CD4-positive, alpha-beta T cell treated with Interleukin-4 for 4 hours (primary cell): ENCODE results near the gene IQGAP2.
A peak's percentile ranks its signal among the peaks of the same experiment; 100 is the strongest.

Experiments used
- DNase-seq: peaks from one replicate; pipeline ENCODE4 v3.0.0-alpha.2; 2020

The IQGAP2 gene

DNA sequence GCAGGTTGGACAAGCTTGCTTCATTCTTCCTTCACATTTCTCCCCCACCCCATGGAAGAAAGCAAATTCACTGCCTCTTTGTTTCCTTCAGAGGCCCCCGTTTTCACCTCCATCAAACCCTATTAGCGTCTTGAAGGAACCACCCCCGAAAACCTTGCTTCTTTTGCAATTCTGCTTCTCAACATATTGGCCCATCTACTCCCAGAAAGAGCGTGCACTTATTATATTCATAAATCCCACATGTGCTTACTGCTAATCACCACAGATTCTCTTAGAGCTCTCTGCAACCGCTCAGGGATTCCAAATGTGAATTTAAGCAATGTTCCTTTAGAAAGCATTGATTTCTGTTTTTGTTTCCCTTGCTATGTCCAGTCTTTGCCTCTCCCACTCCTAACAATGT is 219.0 kb downstream of the IQGAP2 start:
- no peak for DNase-seq

DNA sequence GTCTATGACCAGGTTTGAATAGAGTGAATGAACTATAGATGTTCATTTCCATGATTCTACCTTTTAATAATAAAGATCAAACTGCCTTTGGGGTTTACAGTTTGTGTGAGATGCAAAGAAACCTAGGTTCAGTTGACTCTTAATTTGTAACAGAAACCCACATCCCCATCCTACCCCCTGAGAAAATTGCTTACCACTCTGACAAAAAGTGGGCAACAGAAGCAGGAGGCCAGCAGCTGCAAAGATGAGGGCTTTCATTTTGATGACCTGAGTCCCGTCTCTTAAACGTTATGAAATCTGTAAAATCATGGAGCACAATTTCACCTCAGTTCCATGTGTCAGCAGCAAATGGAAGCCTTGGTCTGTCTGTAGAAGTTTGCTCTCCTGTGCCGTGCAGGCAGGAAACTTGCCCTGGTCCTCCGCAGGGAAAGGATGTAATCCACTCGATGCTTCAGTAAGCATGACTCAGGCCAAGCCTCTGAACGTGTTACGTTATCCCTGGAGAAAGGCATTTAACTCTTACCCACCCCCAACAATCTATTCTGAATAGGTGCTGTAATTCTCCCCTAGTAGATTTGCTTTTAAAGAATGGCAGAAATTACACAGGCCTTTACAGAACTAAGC is 220.0 kb downstream of the IQGAP2 start, which contains the start of gene F2RL2:
Gene F2RL2 (minus strand): TSS at position 431 of the 624 bp plus-strand sequence. CDS start 173 bp downstream, at position 258.
- no peak for DNase-seq

DNA sequence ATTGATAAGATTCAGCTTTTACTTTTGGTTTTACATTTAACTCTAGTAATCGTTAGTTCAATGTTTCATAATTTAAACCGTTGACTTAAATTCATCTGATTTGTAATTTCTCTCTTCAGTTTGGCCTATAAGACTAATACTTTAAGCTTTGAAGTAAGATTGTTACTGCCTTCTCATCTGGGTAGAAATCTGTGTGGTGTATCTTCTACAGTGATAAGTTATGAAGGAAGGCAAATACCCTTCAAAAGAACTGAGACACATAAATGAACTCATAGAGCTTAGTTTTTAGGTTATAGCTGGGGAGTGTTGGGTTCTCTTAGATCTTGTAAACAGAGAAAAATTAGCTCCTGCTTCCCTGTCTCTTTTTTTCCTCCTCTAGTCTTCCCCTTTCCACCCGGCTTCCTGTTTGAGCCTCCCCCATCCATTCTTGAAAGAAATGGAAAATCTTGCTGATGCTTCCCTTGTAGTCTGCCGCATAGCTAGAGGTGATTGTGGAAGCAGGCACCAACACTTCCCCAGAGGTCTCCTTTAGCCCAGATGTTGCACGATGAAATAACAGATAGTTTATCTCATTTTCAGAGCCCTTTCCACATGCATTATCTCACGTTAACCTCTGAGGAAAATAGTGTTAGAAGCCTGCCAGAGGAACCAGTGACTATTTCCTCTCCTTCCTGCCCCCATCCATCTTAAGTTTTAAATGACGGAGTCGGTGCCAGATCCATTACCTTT is 222.2 kb downstream of the IQGAP2 start:
- no peak for DNase-seq

DNA sequence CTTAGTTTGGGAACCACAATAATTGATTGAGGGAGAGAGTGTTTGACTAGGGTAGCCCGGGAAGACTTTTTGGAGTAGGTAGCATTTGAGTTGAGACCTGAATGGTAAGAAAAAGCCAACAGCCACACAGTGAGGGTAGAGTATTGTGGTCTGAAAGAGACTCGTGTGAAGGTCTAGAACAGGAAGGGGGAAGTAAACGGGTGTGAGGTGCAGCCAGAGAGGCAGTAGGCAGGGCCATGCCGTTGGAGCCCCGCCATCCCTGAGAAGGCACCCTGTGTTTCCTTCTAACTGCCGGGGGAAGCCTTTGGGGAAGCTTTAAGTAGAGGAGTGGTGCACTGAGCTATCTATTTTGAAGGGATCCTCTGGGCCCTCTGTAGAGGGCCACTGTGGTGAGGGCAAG is 223.7 kb downstream of the IQGAP2 start:
- DNase-seq, result no peak

DNA sequence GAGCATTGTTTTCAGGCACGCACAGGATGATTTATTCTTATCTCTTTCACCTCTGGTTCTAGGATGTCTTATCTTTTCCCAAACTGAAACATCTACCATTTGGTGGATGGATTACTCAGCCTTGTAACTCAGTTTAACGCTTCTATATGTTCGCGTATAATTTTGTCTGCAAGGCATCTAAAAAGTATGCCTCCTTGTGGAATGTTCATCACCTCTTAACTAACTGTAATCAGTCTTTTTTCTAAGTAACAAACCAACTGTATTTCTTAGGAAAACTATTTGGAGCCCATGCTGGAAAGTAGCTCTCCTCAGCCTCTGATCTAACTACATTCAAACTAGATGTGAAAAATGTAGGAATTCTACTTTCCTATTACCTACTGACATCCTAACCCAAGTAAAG is 231.6 kb downstream of the IQGAP2 start:
- no peak for DNase-seq

DNA sequence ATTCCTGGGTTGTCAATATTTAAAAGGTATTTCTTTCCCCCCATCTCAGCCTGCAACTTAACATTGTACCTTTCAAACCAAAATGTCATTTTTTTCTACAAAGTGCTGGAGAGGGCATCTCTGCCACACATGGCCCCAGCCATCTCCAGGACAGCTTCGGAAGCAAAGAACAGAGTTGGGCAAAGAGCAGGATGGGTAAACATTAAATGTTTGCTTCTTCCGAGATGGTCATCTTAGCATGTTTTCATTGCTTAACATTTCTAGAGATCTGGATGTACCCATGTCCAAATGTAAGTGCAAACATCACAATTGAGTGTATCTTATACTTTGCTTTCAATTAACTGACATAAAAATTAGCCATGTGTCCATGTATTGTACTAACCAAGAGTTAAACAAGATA is 234.4 kb downstream of the IQGAP2 start:
- DNase-seq, result no peak

DNA sequence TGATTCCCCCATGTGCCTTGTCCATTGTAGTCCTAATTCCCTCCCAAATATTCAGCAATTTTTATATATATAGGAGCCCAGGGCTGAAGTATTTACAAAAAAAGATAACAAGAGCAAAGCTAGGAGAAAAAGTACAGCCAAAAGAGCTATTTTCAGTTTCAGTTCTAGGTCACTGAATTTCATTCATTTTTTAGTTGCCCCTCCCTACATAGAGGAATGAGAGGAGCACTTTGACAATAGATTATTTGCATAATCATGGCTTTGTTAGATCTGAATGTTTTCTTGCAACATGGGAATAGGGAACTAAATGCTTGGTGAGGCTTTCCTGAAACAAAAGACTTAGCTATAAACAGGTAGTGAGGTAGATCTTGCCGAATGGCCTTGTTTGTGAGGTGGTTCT is 235.4 kb downstream of the IQGAP2 start:
- DNase-seq, result no peak

DNA sequence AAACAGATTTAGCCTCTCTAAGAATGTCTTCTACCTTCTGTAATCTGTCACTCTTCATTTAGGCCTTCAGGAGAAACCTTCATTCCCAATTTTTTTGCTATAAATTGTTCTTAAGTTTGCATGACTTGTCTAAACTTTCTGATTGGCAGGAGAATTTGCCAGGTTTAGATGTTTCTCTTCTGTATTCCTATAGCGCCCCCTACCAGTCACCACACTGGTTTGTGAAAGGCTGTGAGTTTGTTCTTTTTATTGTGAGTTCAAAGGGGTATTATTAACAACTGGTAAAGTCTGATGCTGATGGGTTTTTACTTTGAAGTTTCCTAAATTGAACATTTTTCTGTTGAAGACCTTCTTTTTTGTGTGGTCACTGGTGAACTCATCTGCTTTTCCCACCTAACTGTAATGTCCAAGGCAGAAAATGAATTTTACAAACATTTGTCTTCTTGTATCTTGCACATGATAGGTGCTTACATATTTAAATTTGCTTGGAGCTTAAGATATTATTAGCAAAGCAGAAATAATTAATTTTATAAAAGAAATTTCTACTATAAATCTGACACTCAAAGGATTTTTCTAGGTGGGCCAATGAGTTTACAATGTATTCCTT is 238.5 kb downstream of the IQGAP2 start:
- DNase-seq, result peak; percentile 63

DNA sequence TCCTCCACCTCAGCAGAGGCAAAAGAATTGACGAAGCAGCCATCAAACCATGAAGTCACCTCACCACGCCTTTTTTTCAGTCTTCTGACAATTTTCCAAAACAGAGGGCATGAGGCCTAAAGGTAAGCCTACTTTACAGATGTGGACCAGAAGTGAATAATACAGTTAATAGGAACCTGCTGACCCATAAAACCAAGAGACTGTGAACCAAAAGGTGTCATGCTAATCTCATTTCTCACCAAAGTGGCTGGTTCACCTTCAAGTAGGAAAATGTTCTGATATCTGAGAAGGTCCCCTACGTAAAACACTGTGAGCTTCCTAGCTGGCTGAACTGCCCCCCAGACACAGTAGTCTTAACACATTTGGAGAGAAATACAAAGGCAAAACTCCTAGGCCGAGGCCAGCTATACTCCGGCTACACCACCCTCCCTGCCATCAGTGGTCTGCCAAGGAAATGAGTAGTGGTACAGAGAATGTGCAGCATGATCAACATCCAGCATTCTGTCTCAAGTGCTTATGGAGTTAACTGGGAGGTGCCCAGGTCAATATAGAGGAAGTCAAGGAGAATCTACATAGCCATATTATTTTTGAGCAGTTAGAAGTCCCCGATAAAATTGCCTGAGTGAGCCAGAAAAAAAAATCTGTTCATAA is 239.4 kb downstream of the IQGAP2 start:
- no peak for DNase-seq

DNA sequence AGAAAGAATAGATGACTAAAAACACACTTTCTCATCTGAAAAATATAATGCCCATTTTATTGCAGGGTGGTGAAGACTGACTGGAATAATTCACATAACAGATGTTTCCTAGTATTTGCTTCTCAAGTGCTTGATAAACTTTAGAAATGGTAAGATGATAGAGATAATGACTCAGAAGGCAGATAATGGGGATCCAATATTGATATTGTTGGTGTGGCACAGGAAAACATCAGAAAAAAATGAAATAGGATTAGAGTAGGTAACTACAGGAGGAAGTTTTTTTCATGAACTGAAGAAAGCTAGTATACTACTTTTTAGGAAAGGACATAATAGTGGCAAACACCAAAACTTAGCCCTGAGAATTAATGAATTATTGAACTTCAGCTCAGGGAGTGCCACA is 240.3 kb downstream of the IQGAP2 start:
- no peak for DNase-seq

DNA sequence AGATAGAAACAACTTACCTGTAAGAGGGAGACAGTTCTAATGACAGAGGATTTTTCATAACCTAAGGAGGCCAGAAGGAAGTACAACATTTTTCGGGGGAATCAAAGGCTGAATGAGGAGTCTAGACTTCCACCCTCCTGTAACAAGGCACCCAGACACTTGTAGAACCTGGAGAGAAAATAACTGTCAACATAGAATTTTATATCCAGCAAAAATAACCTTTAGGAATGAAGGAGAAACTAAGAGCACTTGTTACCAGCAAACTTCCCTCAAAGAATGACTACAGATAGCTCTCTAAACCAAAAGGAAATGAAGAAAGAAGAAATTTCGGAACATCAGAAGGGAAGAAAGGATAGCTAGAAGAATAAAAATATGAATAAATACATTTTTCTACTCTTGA is 246.1 kb downstream of the IQGAP2 start:
- no peak for DNase-seq

DNA sequence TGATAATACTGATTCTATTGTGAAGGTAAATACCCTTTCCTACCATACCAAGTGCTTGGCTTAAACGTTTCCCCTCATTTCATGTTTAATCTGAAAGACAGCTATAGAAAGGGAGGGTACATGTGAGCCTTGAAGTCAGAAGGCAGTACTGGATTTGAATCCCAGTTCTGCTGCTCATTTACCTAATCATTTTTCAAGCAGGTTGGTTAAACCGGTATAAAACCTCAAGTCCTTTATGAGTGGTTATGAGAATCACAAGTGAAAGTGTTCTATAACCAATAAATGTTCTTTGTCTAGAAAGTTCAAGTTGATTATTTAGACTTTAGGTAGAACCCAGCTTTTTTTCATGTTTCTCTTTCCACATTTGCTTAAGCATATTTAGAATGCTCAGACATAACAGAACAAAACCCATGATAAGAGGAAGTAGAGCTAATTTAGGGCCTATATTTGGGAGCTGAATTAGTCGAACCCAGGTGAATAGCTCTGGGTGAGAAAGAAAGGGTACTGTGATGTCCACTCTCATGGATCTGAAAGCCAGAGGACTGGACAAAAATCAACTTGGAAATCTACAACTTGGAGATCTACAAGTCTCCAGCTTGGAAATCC is 249.8 kb downstream of the IQGAP2 start:
- no peak for DNase-seq

DNA sequence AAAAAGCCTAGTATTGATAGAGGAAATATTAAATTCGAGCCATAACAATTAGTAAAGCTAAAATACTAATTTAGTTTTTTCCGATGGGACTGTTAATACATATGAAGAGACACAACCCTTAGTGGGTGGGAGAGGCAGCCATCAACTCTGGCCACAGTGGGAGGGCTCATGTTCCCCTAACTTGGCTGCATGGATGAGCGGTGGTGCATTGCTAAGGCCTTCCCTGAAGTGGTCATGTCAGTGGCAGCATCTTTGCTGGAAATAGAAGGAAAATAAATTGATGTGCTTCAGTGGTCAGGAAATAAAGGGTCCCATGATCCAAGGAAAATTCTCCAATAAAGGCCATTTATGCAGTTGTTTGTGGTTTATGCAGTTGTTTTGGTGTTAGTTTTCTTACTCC is 254.0 kb downstream of the IQGAP2 start:
- no peak for DNase-seq

DNA sequence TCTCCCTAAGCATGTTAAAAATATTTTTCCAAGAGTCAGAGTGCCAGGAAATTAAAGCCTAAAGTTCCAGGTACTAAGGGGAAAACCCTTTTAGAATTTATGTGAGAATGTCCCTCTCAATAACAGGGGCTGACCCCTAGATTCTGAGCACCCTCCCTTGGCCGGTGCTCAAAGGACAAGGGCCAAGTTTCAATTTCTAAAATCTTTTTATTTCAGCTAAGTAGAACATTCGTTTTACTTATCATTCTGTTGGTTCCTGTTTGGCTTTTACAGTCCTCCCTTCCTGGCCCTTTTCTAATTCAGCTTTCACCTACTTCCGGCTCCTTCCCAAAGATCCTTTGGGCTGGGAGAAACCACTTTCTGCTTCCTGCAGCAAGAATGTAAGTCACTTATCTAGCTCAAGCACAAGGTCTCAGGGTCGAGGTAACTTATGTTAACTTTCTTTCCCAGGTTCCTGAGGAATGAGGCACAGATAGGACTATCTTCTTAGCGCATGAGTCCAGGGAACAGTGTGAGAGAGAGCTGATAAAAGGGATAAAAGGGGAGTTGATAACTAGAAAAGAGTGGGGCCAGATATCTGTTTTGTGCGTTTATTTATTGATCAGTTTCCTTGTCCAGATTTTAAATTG is 254.7 kb downstream of the IQGAP2 start:
- no peak for DNase-seq

DNA sequence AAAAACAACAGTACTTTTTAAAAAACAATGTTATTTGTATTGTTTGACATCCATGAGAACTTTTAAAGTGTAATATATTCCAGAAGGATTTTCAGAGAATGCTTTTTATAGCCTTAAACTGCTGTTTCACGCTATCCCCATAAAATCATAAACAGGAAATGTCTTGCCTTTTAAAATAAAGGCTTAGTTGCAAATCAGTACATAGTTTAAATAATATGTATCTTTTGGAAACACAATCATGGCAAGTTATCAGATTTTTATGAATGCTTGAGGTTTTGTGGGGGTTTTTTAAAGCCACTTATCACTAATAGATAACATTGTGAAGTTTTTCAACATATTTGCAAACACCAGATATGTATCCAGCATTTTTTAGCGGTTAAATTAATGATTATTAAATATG is 257.3 kb downstream of the IQGAP2 start:
- DNase-seq, result no peak

DNA sequence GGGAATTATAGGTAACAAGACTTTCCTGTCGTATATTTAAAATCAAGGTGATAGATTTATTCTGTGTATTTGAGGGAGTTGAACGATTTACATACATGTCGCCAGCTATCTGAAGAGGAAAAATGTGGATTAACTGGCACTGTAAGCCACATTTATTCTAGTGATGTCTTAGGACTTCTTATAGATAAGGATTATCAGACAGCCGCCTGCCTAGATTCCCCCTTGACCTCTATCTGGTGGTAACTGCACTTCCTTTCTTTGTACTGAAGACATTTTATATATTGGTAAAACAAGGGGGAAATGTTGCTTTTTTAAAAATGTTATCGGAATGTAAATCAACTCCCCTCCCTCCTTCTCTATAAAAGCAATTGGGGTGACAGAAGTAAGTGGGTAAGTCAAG is 259.4 kb downstream of the IQGAP2 start:
- DNase-seq, result no peak

DNA sequence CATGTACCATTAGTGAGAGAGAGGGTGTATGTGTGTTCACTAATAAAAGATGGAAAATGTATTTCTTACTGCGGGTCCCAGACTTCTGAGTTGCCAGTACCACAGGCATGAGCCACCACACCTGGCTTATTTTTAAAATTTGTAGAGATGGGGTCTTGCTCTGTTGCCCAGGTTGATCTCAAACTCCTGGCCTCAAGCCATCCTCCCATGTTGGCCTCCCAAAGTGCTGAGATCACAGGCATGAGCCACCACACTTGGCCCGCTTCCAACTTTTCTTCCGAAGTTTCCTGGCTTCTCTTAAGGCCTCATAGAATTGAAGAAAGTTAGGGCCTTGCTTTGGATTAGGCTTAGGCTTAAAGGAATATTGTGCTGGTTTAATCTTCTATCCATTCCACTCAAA is 260.5 kb downstream of the IQGAP2 start:
- DNase-seq, result no peak

DNA sequence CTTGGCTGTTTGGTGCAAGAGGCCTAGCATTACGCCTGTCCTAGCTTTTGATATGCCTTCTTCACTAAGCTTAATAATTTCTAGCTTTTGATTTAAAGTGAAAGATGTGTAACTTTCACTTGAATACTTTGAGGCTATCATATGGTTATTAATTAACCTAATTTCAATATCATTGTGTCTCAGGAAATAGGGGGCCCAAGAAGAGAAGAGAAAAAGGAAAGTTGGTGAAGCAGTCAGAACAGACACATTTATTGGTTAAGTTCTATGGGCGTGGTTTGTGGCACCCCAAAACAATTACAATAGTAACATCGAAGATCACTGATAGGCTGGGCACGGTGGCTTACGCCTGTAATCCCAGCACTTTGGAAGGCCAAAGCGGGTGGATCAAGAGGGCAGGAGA is 261.0 kb downstream of the IQGAP2 start:
- DNase-seq, result no peak

DNA sequence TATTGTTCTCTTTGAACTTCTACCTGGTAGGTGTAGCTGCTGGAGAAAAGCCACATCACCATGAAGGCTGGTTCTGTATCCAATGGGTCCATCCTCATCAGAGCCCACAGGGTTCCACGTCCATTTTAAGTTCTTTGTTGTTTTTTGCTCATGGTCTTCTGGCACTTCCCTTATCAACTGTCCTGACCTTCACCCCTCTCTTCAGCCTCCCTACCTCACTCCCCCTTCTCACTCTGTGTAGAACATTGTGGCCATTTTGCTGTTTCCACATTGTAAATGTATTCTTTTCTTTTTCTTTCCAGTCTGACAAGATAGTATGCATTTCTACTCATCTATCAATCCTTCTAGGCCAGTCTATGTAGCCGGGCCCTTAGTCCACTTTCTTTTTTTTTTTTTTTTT is 264.4 kb downstream of the IQGAP2 start:
- no peak for DNase-seq

DNA sequence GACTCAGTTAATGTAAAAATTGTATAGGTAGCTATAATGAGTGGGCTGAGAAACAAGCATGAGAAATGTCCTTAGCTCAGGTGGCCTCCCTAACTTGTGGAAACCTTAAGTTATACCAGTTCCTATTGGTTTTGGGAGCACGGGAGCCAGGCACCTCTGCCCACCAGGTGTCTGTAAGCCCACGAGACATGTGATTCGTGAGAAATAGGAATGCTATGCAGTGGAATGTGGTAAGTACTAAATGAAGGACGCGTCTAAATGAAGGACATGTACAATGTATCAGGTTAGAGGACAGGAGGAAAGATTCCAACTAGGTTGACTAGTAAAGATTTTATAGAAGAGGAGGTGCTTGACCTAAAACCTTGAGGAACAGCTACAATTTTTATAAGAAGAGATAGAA is 266.2 kb downstream of the IQGAP2 start:
- no peak for DNase-seq

DNA sequence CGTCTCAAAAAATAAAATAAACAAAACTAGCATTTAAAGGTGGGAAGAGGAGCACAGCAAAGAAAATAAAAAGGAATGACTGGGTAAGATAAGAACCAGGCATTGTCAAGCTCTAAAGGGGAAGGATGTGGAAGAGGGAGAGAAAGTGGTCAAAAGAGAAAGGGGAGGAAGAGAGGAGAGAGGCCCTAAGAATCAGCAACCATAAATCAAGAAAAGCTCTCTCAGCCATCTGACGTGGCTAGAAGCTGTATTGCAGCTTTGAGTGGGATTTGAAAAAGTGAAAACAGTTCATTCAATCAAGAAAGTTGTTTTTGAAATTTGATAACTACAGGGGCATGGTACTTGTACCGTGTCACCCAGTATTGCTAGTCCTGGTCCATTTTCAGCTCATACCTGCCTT is 267.4 kb downstream of the IQGAP2 start:
- no peak for DNase-seq

DNA sequence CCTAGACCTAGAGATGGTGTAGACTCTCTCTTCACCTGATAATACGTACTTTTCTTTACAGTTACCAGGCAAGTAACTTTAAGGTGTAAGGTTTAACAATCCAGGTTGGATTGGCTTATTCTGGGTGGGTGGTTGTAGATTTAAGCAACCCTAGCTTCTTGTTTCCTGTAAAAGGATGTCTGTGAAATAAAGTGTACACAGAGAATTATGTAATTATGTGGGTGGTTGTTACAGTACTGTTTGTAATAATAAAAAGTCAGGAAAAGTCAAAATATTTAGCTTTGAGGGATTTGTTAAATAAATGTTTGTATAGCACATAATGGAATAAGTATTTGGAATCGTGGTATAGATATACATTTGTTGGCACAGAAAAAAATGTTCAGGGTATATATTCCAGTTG is 269.2 kb downstream of the IQGAP2 start:
- DNase-seq, result no peak

DNA sequence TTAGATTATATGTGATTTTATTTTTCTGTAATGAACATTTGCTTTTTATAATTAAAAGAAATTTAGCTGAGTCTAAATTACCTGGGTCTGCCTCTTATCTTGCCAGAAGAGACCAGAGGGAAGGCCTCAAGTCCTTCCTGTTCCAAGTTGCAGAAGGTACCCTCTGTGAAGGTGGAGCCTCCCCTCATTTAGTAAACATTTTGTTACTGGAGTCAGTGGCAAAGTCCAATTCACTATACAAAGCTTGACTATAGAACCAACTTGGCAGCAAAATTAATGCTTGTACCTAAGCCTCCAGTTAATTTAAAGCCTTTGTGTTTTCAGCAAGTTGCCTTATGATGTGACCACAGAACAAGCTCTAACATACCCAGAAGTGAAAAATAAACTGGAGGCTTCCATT is 270.0 kb downstream of the IQGAP2 start:
- no peak for DNase-seq
